IPS DF 4.7 (cell line): ENCODE results near the gene TMEM30A.

ENCODE experiments used
- DNase-seq: peaks from one replicate; pipeline ENCODE4 v3.0.0-alpha.2; 2013; ENCODE audit warnings: low spot score; ENCODE audit errors: extremely low read depth

The TMEM30A gene

DNA sequence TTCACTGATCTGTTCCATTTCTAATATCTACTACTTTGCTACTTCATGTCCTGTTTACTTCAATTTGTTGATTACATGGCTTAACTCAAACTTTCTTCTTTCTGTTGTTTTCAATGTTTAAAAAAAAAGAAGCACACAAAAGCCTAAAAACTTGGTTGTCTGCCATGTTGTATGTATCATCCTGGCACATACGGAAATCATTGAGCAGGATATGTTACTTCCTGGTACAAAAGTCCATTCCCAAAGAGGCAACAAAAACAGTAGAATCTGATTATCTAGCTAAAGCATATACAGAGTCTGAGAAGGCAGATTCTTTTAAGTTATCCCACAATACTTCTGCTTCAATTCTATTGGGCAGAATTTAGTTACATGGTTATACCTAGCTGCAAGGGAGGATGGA is 64.2 kb downstream of the TMEM30A start:
- no peak for DNase-seq

DNA sequence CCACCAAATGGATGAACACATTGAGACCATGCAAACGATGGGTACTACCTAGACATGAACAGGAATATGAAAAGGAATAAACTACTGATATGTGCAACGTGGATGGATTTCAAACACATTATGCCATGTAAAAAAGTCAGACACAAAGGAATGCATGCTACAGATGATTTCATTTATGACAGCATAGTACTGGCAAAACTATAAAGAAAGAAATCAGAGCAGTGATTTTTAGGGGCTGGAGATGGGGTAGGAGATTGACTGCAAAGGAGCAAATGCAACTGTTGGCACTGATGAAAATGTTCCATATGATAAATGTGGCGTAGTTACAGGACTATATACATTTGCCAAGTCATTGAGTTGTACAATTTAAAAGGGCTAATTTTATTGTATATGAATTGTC is 65.3 kb downstream of the TMEM30A start:
- DNase-seq: no peak

DNA sequence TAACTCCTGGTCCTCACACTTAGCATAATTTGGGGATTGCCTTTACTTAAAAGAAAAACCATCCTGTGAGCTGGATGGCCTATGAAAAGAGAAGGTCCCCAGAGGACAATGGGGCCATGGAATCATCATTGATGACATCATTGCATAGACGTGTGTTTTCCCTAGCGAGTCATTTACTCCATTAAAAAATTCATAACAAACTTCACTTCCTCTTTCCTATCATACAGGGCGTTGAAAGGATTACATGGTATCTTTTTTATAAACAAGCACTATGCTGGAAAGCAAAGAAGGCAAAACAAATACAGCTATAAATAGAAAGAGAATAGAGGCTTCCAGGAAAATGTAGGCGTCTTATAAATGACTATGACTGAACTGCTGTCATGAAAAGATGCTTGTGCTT is 67.4 kb downstream of the TMEM30A start:
- DNase-seq: no peak

DNA sequence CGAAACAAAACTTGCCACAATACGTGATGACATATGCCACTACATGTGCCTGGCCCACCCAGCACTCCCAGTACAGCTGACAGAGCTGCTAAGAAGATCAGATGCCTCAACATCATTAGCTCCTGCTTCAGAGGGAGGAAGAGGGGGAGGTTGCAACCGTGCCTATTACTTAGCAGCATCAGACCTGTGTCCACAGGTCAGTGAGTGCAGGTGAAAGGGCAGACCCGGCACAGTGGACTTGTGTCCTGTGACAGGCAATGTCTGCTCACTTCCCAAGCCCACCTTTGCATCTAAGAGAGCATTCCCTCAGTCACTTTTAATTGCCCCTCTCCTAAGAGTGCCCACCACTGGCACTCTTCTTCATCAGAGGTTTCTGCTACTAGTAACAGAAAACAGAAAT is 69.3 kb downstream of the TMEM30A start:
- DNase-seq: no peak

- DNase-seq: no peak
Observed at GRCh38 chr6:75213732-75214131, 70.9 kb downstream of the TMEM30A start.

DNA sequence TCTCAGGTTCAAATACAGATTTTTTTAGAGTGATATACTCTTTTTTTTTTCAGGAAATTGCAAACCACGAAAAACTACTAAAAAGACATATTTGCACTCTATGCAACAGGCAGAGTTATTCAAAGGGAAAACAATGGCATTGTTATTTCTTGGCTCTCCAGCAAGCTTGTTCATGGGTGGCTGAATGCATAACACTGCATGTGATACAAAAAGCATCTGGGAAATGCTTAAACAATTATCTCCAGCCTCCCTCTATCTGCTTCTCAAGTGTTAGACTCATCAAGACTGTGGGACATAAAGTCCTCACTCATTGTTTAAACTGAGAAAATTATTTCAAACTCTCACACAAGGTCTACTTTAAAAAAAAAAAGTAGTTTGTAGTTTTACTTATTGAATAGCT is 71.5 kb downstream of the TMEM30A start:
- DNase-seq: no peak

GRCh38 chr6:75211920-75212590 is 72.5 kb downstream of the TMEM30A start:
- no peak for DNase-seq

GRCh38 chr6:75210885-75211739 is 73.5 kb downstream of the TMEM30A start:
- DNase-seq: no peak

DNA sequence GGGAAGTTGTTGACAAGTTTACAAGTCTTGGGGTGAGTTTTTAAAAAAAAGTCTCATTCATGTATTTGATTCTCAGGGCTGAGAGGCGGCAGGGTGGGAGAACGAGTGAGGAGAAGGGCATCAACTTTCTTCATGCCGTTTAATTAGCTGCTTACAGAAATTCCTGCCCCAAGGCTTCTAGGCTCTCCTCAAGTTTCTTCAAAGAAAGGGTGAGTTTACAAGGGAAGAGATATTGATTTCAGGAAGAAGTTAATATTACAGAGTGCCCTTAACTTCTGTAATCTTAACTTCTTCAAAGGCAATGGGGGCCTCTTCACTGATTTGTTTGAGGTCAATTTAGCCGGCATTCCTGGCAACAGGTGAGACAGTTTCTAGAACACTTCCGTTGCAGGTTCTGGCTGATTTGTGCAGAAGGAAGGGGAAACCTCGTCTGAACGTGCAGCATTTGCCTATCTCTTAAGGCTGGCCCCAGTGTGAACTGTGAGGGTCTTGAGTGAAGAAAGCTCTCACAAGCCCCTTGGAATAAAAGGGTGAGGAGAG is 75.3 kb downstream of the TMEM30A start:
- DNase-seq: no peak

GRCh38 chr6:75208298-75209183 is 76.1 kb downstream of the TMEM30A start:
- no peak for DNase-seq

GRCh38 chr6:75206576-75207342 is 77.8 kb downstream of the TMEM30A start:
- no peak for DNase-seq

- no peak for DNase-seq
Observed at GRCh38 chr6:75205776-75206575, 78.6 kb downstream of the TMEM30A start, which contains the start of gene COL12A1. TSS of gene COL12A1 (minus strand) at chr6:75206053. CDS start at chr6:75202792, 3,261 bp downstream.

DNA sequence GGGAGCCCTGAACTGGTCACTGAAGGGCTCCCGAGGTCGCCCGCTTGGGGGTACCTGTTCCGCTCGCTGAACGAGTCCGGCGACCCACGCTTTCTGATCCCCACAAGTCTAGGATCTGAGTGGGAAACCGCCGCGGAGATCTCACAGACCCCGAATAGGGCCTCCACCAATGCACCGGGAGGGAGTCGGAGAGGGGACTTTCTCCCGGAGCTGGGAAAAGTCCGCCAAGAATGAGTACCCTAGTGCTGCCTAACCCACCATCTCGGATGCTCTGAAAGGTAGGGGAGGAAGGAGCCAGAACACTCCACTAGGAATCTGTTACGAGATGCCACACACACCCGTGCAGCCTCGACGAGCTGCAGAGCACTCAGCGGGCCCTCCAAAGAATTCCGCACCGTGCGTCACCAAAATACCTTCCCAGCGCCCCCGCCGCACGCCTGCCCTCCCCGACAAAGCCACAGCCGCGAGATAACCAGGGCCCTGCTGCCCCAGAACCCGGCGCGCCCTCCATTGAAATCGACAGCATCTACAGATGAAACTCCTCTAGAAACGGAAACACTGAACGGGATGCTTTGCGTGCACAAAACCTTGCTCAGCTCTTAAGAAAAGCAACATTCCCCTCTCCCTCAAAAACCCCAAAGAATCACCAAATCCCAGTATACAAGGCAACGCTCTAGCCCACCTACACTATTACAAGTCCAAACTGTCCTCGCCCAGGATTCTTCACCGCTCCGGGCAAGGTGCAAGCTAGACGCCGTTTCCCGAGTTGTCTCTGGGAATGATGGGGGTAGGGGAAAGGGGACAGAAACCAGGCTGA is 79.4 kb downstream of the TMEM30A start:
- DNase-seq: no peak

DNA sequence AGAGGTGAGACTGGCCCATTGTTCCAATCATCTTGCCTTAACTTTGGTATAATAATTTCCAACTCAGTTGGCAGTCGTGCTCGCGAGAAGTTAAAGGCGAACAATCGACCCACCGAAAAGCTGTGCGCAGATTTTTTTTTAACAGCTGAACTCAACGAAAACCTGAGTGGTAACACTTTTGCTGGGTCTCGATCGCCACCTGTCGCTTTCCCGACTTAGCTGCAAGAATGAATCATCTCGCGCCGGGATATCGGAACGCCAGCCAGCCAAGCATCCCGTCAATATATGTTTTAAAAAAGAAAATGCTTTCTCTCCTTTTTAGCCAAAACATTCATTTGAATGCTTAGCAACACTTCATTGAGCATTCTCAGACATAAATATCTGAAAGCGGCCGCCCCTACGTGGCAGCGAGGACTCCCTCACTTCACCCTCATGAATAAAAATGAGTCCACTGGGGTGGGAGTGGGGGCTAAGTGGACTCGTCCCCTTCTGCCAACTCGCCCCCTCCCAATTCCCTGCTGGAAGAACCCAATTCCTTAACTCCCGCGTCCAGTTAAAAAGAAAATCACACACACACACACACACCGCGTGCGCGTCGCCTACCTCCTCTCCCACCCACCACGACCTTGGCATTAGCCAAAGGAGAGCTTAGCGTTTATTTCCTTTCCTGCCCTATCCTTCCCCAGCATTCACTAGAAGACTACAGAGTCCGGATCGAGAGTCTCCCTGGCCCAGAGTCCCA is 80.2 kb downstream of the TMEM30A start:
- no peak for DNase-seq

GRCh38 chr6:75203721-75204120 is 80.9 kb downstream of the TMEM30A start:
- no peak for DNase-seq
